Measurements from ENCODE around the gene TFAP2E.

DNA sequence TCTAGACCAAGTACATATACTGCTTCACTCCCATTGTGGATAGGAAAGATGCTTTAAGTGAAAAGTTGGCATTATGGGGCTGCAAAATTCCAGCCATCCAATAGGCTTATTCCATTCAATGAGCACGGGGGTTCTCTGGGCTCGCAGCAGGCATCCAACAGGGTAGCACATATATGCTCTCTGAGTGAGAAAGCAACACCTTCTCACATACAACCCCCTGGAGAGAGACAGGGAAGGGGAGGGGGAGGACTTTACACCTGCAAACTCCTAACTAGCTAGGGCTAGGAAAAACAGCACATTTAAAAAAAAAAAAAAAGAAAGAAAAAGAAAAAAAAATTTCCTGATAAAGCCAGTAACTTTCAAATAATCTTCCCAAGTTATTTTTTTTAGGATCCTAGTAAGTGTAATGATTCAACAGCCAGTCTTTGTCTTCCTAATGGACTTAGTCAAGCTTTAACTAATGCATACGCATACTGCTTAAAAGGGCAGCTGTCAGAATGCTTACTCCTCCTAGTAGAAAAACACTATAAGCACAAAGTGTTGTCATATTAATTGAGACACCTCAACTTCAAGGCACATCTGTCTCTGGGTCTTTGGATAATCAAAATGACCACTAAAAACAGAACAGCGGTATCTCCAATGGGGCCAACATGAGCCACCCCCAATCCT, 49.5 kb downstream of the TFAP2E start:
- TF ChIP-seq, protein P1, sequence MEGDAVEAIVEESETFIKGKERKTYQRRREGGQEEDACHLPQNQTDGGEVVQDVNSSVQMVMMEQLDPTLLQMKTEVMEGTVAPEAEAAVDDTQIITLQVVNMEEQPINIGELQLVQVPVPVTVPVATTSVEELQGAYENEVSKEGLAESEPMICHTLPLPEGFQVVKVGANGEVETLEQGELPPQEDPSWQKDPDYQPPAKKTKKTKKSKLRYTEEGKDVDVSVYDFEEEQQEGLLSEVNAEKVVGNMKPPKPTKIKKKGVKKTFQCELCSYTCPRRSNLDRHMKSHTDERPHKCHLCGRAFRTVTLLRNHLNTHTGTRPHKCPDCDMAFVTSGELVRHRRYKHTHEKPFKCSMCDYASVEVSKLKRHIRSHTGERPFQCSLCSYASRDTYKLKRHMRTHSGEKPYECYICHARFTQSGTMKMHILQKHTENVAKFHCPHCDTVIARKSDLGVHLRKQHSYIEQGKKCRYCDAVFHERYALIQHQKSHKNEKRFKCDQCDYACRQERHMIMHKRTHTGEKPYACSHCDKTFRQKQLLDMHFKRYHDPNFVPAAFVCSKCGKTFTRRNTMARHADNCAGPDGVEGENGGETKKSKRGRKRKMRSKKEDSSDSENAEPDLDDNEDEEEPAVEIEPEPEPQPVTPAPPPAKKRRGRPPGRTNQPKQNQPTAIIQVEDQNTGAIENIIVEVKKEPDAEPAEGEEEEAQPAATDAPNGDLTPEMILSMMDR (conservative IDR thresholded peaks at IDR 0.05; ENCODE audit: low read length), result no peak
- TF ChIP-seq EZH2phosphoT487 (IDR thresholded peaks at IDR 0.05; ENCODE audit: borderline replicate concordance), result no peak

Data from Loucy (cell line).